WERI-Rb-1 (cell line): ENCODE measurements around the gene MRPS27.
A peak's percentile ranks its signal among the peaks of the same experiment; 100 is the strongest.

Source experiments
- DNase-seq: peaks from one replicate; pipeline ENCODE4 v3.0.0-alpha.2; 2020
- H3K27ac ChIP-seq: fragments of 250-450 bp; sonication (Bioruptor Pico); 2 replicates; pipeline ENCODE4 v1.5.1; 2020; ENCODE audit warnings: mild to moderate bottlenecking, moderate library complexity
- H3K27me3 ChIP-seq: fragments of 250-450 bp; sonication (Bioruptor Pico); 2 replicates; pipeline ENCODE4 v1.5.1; 2021; ENCODE audit warnings: mild to moderate bottlenecking, low read depth, moderate library complexity; ENCODE audit not compliant: insufficient read depth, severe bottlenecking
- H3K36me3 ChIP-seq: fragments of 250-450 bp; sonication (Bioruptor Pico); 2 replicates; pipeline ENCODE4 v1.5.1; 2020; ENCODE audit warnings: mild to moderate bottlenecking, moderate library complexity
- H3K4me3 ChIP-seq: 2 replicates; pipeline ENCODE4 v1.5.1; 2011; ENCODE audit warnings: low read depth, mild to moderate bottlenecking, control low read depth, low read length
- H3K9me3 ChIP-seq: fragments of 250-450 bp; sonication (Bioruptor Pico); 2 replicates; pipeline ENCODE4 v1.5.1; 2021; ENCODE audit warnings: mild to moderate bottlenecking, moderate library complexity; ENCODE audit not compliant: severe bottlenecking
- TF ChIP-seq, protein P1 (sequence below): IDR thresholded peaks from 2 replicates; pipeline ENCODE4 v1.5.1; 2011; ENCODE audit warnings: low read depth, mild to moderate bottlenecking, control low read depth, inconsistent platforms, low read length

The MRPS27 gene

DNA sequence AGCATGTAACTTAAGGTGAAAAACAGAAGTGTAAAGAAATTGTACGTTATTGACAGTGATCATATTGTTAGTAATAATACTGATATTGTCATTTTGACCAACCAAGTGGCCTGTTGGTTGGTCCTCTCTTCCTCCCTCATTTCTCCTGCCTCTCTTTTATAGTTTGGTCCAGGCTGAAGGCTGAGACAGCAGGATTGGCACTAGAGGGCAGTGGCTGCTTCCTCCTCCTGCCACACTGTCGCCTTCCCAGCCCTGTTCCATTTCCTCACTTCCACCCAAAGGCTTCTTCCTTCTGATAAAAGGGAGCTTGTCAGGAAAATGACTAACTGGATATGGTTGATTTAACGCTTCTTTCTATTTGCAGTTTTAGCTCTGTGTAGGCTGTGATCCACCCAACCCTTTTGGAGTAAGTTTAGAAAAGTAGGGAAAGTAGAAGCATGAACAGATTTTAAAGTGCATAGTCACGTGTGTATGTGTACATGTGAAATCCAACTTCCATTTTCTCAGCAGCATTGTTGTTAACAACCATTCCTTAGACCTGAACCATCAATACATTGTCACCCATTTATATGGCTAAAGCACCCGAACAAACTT, 35.8 kb upstream of the MRPS27 start:
- TF ChIP-seq, protein P1, sequence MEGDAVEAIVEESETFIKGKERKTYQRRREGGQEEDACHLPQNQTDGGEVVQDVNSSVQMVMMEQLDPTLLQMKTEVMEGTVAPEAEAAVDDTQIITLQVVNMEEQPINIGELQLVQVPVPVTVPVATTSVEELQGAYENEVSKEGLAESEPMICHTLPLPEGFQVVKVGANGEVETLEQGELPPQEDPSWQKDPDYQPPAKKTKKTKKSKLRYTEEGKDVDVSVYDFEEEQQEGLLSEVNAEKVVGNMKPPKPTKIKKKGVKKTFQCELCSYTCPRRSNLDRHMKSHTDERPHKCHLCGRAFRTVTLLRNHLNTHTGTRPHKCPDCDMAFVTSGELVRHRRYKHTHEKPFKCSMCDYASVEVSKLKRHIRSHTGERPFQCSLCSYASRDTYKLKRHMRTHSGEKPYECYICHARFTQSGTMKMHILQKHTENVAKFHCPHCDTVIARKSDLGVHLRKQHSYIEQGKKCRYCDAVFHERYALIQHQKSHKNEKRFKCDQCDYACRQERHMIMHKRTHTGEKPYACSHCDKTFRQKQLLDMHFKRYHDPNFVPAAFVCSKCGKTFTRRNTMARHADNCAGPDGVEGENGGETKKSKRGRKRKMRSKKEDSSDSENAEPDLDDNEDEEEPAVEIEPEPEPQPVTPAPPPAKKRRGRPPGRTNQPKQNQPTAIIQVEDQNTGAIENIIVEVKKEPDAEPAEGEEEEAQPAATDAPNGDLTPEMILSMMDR, result peak; percentile 84
- DNase-seq, result peak; percentile 65
- Histone ChIP-seq H3K9me3 (no peaks in the 10 kb centered on the region), H3K27ac (peak overlapping the region; percentile 36), H3K4me3 (no peak overlapping the region), H3K36me3 (no peaks in the 10 kb centered on the region; the same call in 1 of the 2 replicates), H3K27me3 (no peaks in the 10 kb centered on the region)

DNA sequence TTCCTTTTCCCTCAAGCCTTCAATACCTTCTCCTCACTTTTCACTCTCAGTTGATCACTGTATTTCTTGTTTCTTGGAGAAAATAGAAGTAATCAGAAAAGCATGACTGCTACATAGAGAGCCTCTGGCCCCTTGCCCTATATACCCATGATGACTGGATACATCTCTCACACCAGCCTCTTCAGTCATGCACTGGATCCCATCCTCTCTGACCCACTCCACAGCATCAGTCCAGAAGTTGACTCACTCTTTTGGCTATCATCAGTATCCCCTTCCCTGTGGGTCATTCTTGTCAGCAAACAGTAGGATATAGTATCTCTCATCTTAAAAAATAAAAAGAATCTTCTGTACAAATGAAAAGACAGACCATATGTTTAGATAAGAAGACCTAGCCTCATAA, 33.0 kb upstream of the MRPS27 start:
- no peak for DNase-seq
- Histone ChIP-seq H3K27me3 (no peaks in the 10 kb centered on the region), H3K27ac (no peak overlapping the region), H3K36me3 (no peaks in the 10 kb centered on the region), H3K4me3 (no peak overlapping the region), H3K9me3 (no peaks in the 10 kb centered on the region)
- TF ChIP-seq, protein P1, result no peak

GRCh38 chr5:72352616-72353015, 32.6 kb upstream of the MRPS27 start:
- Histone ChIP-seq H3K4me3 (no peak overlapping the region), H3K9me3 (no peaks in the 10 kb centered on the region), H3K27me3 (no peaks in the 10 kb centered on the region), H3K27ac (no peak overlapping the region), H3K36me3 (no peaks in the 10 kb centered on the region)
- DNase-seq, result no peak
- TF ChIP-seq, protein P1, result no peak

DNA sequence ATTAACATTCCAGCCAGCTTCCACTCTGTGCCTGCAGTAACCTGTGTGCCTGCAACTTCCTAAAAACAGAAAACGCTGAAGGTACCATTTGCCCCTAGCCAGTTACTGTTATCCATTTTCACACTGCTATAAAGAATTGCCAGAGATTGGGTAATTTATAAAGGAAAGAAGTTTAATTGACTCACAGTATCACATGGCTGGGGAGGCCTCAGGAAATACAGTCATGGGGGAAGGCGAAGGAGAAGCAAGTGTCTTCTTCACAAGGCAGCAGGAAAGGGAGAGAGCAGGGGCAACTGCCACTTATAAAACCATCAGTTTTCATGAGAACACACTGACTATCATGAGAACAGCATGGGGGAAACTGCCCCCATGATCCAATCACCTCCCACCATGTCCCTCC, 31.3 kb upstream of the MRPS27 start:
- Histone ChIP-seq H3K9me3 (no peaks in the 10 kb centered on the region), H3K36me3 (no peaks in the 10 kb centered on the region), H3K27ac (no peak overlapping the region), H3K27me3 (no peaks in the 10 kb centered on the region), H3K4me3 (no peak overlapping the region)
- DNase-seq, result no peak
- TF ChIP-seq, protein P1, result no peak

DNA sequence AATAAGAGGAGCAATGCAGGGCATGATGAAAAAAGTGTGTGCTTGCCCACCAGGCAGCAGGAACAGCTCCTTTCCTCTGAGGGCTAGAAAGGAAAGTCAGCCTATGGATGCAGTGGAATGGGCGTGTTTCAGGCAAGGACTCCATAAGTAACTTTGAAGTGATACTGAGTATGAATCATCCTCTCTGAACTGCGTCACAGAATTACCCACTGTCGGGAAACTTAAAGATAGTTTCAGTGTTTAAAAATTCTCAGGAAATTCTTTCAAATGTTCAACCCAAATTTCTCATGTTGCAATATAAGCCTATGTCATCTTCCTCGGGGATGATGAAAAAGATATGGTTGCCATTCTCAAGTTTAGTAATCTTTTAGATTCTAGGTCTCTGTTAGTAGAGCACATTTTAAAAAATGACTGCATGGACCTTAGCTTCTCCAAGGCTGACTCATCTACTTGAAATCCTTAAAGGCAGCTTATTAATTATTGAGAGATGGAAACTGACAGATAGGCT, 27.8 kb upstream of the MRPS27 start:
- no peak overlapping the region for H3K27ac ChIP-seq
- DNase-seq, result no peak
- H3K4me3 ChIP-seq, result no peak overlapping the region
- H3K27me3 ChIP-seq, result no peaks in the 10 kb centered on the region
- no peaks in the 10 kb centered on the region for H3K9me3 ChIP-seq
- TF ChIP-seq, protein P1, result no peak
- peaks cover 5% of the 10 kb centered on the region for H3K36me3 ChIP-seq

DNA sequence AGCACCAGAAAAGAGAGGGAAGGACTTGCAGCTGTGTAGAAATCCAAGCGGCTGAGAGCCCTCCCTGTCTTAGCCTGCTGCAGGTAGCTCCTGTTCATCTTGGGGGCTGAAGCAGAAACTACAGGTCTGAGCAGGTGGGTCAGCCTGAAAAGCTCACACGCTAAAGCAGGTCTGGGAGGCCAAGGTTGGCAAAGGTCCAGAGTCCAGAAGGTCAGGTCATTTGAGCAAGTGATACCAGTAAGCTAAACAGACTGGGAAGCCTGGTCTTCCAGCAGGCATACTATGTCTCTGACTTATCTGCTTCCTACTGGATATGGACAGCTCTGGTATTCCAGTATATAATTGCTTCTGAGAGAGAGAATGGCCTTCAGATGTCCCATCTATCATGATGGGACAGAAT, 26.4 kb upstream of the MRPS27 start:
- Histone ChIP-seq H3K4me3 (no peak overlapping the region), H3K9me3 (no peaks in the 10 kb centered on the region), H3K27ac (no peak overlapping the region), H3K36me3 (peaks cover 5% of the 10 kb centered on the region), H3K27me3 (no peaks in the 10 kb centered on the region)
- DNase-seq, result no peak
- TF ChIP-seq, protein P1, result no peak
